Measurements from ENCODE around the gene TLCD5. TPM values are rescaled to one million over a fixed set of nuclear protein-coding genes. Genes with fewer than 3 reads are reported as not detected.
A peak's percentile ranks its signal among the peaks of the same experiment; 100 is the strongest.

The TLCD5 gene
- 1 to 10 TPM; 1.2 to 2.2 TPM for total RNA-seq

DNA sequence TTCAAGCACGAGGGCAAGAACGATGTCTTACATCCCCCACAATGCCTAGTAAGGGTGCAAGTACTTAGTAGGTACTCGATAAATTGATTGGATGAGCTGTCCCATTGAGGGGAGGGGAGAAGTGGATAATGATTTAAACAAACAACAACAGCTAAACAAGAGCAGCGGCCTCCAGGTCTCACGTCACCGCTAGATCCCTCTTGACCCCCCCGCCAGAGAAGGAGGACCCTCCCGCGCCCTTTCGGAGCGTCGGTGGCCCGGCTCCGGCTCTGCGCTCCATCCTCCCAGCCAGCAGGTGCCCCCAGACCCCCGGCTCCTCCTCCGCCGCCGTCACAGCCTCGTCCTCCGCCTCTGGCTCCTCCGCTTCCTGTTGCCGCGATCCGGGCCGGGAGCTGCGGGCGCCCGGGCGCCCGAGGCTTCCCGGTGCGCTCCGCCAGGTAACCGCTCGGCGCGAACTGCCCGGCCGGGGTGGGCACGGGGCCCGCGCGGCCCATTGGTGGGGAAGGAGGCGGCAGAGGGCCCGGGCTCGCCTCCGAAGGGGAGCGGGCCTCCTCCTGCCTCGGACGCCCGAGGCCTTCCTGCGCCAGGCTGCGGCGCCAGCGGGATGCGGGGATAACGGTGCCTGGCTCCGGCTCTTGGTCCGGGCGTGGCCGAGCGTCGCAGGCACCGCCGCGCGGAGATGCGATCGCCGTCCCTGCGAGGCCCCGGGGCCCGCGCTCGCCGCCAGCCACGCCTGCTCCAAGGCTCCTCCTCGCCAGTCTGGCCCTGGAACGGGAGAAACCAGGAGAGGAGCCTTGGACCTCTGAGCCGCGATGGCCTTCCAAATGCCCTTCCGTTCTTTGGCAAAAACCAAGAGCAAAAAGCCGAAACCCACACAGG, at the start of gene TLCD5:
Gene TLCD5, plus strand, starts transcription at position 368 of the 879 bp plus-strand sequence. CDS start 2,143 bp downstream, outside the sequence.
- CTCF ChIA-PET = interaction anchor here (0.7 kb wide), 1 partner anchor 10 kb away, joined by 3 read pairs; no protein-coding TSS in a partner anchor
- H3K4me3 Mint-ChIP-seq = peak within 1 kb of the TSS; percentile 72
- DNase-seq = peak; percentile 69
- intact Hi-C loops (cut with micrococcal nuclease) = loop anchor here (1.0 kb wide), 1 partner anchor 10 kb away; no protein-coding TSS in a partner anchor
- H3K27me3 Mint-ChIP-seq (ENCODE audit: low read depth) = peaks cover 51% of the 10 kb centered on the region
- no peak within 1 kb of the TSS for H3K27ac Mint-ChIP-seq
- H3K4me1 Mint-ChIP-seq (ENCODE audit: low read depth) = peaks cover 13% of the 10 kb centered on the region
- H3K36me3 Mint-ChIP-seq (ENCODE audit: low read depth) = no peaks in the 10 kb centered on the region
- H3K9me3 Mint-ChIP-seq = no peaks in the 10 kb centered on the region

- Mint-ChIP-seq H3K27ac (no peak overlapping the region), H3K4me1 (ENCODE audit: low read depth) (no peaks in the 10 kb centered on the region), H3K9me3 (no peaks in the 10 kb centered on the region), H3K36me3 (ENCODE audit: low read depth) (no peaks in the 10 kb centered on the region), H3K27me3 (ENCODE audit: low read depth) (peaks cover 2% of the 10 kb centered on the region), H3K4me3 (no peak overlapping the region)
- intact Hi-C loops (cut with micrococcal nuclease) = no loop called here
- CTCF ChIA-PET = no interaction called here
- DNase-seq = no peak
Measured at GRCh38 chr11:120279502-120279901, 45.6 kb upstream of the TLCD5 start.

- Mint-ChIP-seq H3K4me1 (ENCODE audit: low read depth) (no peaks in the 10 kb centered on the region), H3K27ac (no peak overlapping the region), H3K36me3 (ENCODE audit: low read depth) (no peaks in the 10 kb centered on the region), H3K4me3 (no peak overlapping the region), H3K27me3 (ENCODE audit: low read depth) (no peaks in the 10 kb centered on the region), H3K9me3 (no peaks in the 10 kb centered on the region)
- DNase-seq = no peak
- intact Hi-C loops (cut with micrococcal nuclease) = loop anchor here (1.0 kb wide), 1 partner anchor 15 kb away; no protein-coding TSS in a partner anchor
- CTCF ChIA-PET = no interaction called here
Measured at GRCh38 chr11:120280600-120281051, 44.5 kb upstream of the TLCD5 start.

- H3K4me1 Mint-ChIP-seq (ENCODE audit: low read depth) = no peaks in the 10 kb centered on the region
- no peaks in the 10 kb centered on the region for H3K9me3 Mint-ChIP-seq
- no peaks in the 10 kb centered on the region for H3K36me3 Mint-ChIP-seq (ENCODE audit: low read depth)
- no peak overlapping the region for H3K27ac Mint-ChIP-seq
- peaks cover 2% of the 10 kb centered on the region for H3K27me3 Mint-ChIP-seq (ENCODE audit: low read depth)
- intact Hi-C loops (cut with micrococcal nuclease) = no loop called here
- DNase-seq = no peak
- no peak overlapping the region for H3K4me3 Mint-ChIP-seq
- CTCF ChIA-PET = interaction anchor here (1.5 kb wide), 1 partner anchor 20 kb away, joined by 3 read pairs; no protein-coding TSS in a partner anchor
Measured at GRCh38 chr11:120281143-120281795, 43.8 kb upstream of the TLCD5 start.

DNA sequence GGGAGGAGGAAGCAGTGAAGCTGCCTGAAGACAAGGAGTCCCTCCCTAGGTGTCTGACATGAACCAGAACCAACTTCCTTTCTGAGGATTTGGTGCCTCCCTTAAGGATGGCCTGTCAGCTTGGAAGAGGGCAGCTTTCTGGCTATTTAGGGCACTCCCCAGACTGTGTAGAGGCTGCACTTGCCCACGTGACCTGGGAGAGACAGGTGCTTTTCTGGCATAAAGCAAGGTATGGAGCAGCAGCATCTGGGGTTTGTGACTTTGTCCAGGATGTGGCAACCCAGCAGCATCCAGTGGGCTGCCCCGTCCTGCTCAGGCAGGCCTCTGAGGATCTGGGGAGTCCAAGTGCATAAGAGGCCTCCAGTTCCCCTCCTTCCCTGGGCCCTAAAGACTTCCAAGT, 42.0 kb upstream of the TLCD5 start:
- no peak overlapping the region for H3K4me3 Mint-ChIP-seq
- H3K36me3 Mint-ChIP-seq (ENCODE audit: low read depth) = no peaks in the 10 kb centered on the region
- intact Hi-C loops (cut with micrococcal nuclease) = no loop called here
- no peak for DNase-seq
- CTCF ChIA-PET = no interaction called here
- H3K9me3 Mint-ChIP-seq = no peaks in the 10 kb centered on the region
- H3K27ac Mint-ChIP-seq = no peak overlapping the region
- no peaks in the 10 kb centered on the region for H3K4me1 Mint-ChIP-seq (ENCODE audit: low read depth)
- H3K27me3 Mint-ChIP-seq (ENCODE audit: low read depth) = peaks cover 6% of the 10 kb centered on the region

- Mint-ChIP-seq H3K36me3 (ENCODE audit: low read depth) (no peaks in the 10 kb centered on the region), H3K4me1 (ENCODE audit: low read depth) (no peaks in the 10 kb centered on the region), H3K27ac (no peak overlapping the region), H3K9me3 (no peaks in the 10 kb centered on the region), H3K27me3 (ENCODE audit: low read depth) (peaks cover 12% of the 10 kb centered on the region), H3K4me3 (no peak overlapping the region)
- intact Hi-C loops (cut with micrococcal nuclease) = no loop called here
- CTCF ChIA-PET = interaction anchor here (0.6 kb wide), 1 partner anchor 147 kb away, joined by 3 read pairs; no protein-coding TSS in a partner anchor
- DNase-seq = no peak
Measured at GRCh38 chr11:120284272-120284671, 40.8 kb upstream of the TLCD5 start.

GRCh38 chr11:120285256-120285655, 39.8 kb upstream of the TLCD5 start:
- Mint-ChIP-seq H3K36me3 (ENCODE audit: low read depth) (no peaks in the 10 kb centered on the region), H3K4me1 (ENCODE audit: low read depth) (no peaks in the 10 kb centered on the region), H3K9me3 (no peaks in the 10 kb centered on the region), H3K27me3 (ENCODE audit: low read depth) (peaks cover 19% of the 10 kb centered on the region), H3K27ac (no peak overlapping the region), H3K4me3 (no peak overlapping the region)
- DNase-seq = no peak
- intact Hi-C loops (cut with micrococcal nuclease) = no loop called here
- CTCF ChIA-PET = no interaction called here

GRCh38 chr11:120288021-120288420, 37.1 kb upstream of the TLCD5 start:
- no peak for DNase-seq
- Mint-ChIP-seq H3K4me3 (no peak overlapping the region), H3K36me3 (ENCODE audit: low read depth) (no peaks in the 10 kb centered on the region), H3K27ac (no peak overlapping the region), H3K27me3 (ENCODE audit: low read depth) (peaks cover 29% of the 10 kb centered on the region), H3K9me3 (no peaks in the 10 kb centered on the region), H3K4me1 (ENCODE audit: low read depth) (no peaks in the 10 kb centered on the region)
- CTCF ChIA-PET = interaction anchor here (0.9 to 1.1 kb wide), 4 partner anchors 11 to 179 kb away, joined by 3 read pairs; no protein-coding TSS in a partner anchor
- intact Hi-C loops (cut with micrococcal nuclease) = no loop called here

DNA sequence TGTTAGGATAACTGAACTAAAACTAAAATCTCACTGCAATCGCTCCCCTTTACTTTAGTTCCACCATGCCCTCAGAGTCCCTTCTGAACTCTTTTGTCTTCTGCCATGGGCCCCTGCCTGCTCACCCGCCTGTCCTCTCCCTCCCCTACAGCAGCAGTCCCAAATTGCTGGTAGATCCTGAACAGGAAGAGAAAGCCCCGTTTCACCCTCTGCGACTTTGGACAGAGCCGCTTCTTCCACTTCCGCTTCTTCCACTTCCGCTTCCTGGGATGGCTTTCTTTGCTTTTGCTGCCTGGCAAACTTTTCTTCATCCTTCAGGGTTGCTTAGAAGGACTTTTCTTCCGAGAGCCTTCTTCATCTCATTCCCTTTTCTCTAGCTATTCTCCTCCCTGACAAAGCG, 35.7 kb upstream of the TLCD5 start:
- CTCF ChIA-PET = interaction anchor here (2.3 kb wide), 1 partner anchor 11 kb away, joined by 7 read pairs; no protein-coding TSS in a partner anchor
- peaks cover 42% of the 10 kb centered on the region for H3K27me3 Mint-ChIP-seq (ENCODE audit: low read depth)
- H3K4me1 Mint-ChIP-seq (ENCODE audit: low read depth) = no peaks in the 10 kb centered on the region
- intact Hi-C loops (cut with micrococcal nuclease) = no loop called here
- no peak overlapping the region for H3K4me3 Mint-ChIP-seq
- H3K36me3 Mint-ChIP-seq (ENCODE audit: low read depth) = no peaks in the 10 kb centered on the region
- no peaks in the 10 kb centered on the region for H3K9me3 Mint-ChIP-seq
- no peak for DNase-seq
- H3K27ac Mint-ChIP-seq = no peak overlapping the region

- H3K4me1 Mint-ChIP-seq (ENCODE audit: low read depth) = no peaks in the 10 kb centered on the region
- no peaks in the 10 kb centered on the region for H3K9me3 Mint-ChIP-seq
- DNase-seq = no peak
- H3K36me3 Mint-ChIP-seq (ENCODE audit: low read depth) = no peaks in the 10 kb centered on the region
- CTCF ChIA-PET = interaction anchor here (2.3 kb wide), 1 partner anchor 9 kb away, joined by 7 read pairs; no protein-coding TSS in a partner anchor
- H3K27ac Mint-ChIP-seq = no peak overlapping the region
- peaks cover 49% of the 10 kb centered on the region for H3K27me3 Mint-ChIP-seq (ENCODE audit: low read depth)
- no peak overlapping the region for H3K4me3 Mint-ChIP-seq
- intact Hi-C loops (cut with micrococcal nuclease) = no loop called here
Measured at GRCh38 chr11:120290956-120291355, 34.1 kb upstream of the TLCD5 start.

- no peak overlapping the region for H3K27ac Mint-ChIP-seq
- CTCF ChIA-PET = no interaction called here
- H3K4me3 Mint-ChIP-seq = no peak overlapping the region
- H3K9me3 Mint-ChIP-seq = no peaks in the 10 kb centered on the region
- H3K27me3 Mint-ChIP-seq (ENCODE audit: low read depth) = peaks cover 51% of the 10 kb centered on the region
- no peak for DNase-seq
- intact Hi-C loops (cut with micrococcal nuclease) = no loop called here
- H3K36me3 Mint-ChIP-seq (ENCODE audit: low read depth) = no peaks in the 10 kb centered on the region
- H3K4me1 Mint-ChIP-seq (ENCODE audit: low read depth) = no peaks in the 10 kb centered on the region
Measured at GRCh38 chr11:120293038-120293800, 31.9 kb upstream of the TLCD5 start.

DNA sequence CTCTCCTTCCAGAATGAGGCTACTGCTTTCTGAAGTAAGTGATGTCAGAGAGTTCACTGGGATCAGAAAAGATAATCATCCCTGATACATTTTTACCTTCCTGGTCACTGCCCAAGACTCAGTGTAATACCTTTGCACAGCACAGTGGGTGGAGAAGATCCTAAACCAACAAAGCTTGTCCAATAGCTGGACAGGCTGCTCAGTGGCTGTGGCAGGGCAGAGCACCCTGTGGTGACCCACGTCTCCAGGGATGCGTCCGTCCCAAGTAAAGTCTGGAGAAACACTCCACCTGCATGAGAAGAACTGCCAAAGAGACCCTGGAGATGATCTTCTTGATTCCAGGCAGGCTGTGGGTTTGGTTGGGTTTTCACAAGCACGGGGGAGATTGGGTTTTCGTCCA, 31.0 kb upstream of the TLCD5 start:
- H3K27ac Mint-ChIP-seq = no peak overlapping the region
- H3K4me1 Mint-ChIP-seq (ENCODE audit: low read depth) = no peaks in the 10 kb centered on the region
- peaks cover 53% of the 10 kb centered on the region for H3K27me3 Mint-ChIP-seq (ENCODE audit: low read depth)
- no peak for DNase-seq
- CTCF ChIA-PET = no interaction called here
- H3K36me3 Mint-ChIP-seq (ENCODE audit: low read depth) = no peaks in the 10 kb centered on the region
- intact Hi-C loops (cut with micrococcal nuclease) = no loop called here
- H3K4me3 Mint-ChIP-seq = no peak overlapping the region
- H3K9me3 Mint-ChIP-seq = no peaks in the 10 kb centered on the region

All from activated naive CD4-positive, alpha-beta T cell treated with anti-CD3 and anti-CD28 coated beads for 36 hours (primary cell).